Loucy (cell line): ENCODE measurements around the gene XCR1.

ENCODE experiments used
- EZH2phosphoT487 ChIP-seq: fragments of 200-600 bp; IDR thresholded peaks from 2 replicates; pipeline ENCODE4 v1.6.1; 2018; ENCODE audit warnings: antibody characterized with exemption, mild to moderate bottlenecking, moderate library complexity, borderline replicate concordance
- TF ChIP-seq, protein P1 (sequence below): fragments of 200-600 bp; sonication (generic); conservative IDR thresholded peaks from 2 replicates; pipeline ENCODE4 v1.5.1; 2014; ENCODE audit warnings: mild to moderate bottlenecking, antibody characterized with exemption, low read length

DNA sequence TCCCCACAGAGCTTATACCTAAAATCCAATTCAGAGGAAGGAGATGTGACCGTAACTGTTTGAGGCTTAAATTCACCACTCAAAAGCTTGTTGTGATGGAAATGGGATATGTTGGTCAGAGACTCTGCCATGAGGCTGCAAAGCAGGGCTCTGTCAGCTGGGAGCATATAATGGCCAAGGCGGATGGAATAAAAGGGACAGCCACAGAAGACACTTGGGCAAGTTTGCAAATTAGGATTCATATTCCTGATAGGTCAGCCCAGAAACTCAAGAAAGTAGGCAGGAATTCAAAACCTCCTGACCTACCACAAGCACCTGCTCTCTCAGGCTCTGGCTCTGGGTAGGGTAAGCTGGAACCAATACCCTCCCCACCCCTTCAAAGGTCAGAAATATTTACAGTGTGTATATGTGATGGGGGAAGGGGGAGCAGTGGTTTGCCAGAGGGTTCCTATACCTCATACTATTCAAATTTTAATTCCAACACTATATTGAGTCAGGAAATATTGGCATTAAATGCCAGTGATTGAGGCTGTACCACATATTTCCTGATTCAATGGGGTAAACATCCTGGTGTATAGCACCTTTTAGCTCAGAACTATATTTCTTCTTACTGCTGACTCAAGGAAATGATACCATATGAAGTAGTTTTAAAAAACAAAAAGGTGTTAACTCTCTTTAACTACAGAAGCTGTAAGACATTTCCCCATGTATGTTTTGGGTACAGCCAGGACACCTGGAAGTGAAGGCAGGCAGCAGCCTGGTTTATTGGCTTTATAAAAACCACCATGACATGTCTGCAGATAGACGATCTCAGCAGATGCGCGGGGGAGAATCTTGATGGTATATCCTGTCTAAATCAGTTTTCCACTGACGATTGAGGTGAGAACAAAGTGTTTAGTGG is 50.8 kb downstream of the XCR1 start:
- TF ChIP-seq, protein P1, sequence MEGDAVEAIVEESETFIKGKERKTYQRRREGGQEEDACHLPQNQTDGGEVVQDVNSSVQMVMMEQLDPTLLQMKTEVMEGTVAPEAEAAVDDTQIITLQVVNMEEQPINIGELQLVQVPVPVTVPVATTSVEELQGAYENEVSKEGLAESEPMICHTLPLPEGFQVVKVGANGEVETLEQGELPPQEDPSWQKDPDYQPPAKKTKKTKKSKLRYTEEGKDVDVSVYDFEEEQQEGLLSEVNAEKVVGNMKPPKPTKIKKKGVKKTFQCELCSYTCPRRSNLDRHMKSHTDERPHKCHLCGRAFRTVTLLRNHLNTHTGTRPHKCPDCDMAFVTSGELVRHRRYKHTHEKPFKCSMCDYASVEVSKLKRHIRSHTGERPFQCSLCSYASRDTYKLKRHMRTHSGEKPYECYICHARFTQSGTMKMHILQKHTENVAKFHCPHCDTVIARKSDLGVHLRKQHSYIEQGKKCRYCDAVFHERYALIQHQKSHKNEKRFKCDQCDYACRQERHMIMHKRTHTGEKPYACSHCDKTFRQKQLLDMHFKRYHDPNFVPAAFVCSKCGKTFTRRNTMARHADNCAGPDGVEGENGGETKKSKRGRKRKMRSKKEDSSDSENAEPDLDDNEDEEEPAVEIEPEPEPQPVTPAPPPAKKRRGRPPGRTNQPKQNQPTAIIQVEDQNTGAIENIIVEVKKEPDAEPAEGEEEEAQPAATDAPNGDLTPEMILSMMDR, result no peak
- TF ChIP-seq EZH2phosphoT487, result no peak
